ENCODE data around the gene PKD2L1.
A peak's percentile ranks its signal among the peaks of the same experiment; 100 is the strongest.
"Not testable (repeated sequence)": the region's sequence is repeated elsewhere in the genome, so short reads cannot be mapped to it uniquely, and the experiment has no call there.

PKD2L1 gene

GRCh38 chr10:100333661-100334440 lies 3.8 kb upstream of the PKD2L1 start:
- no peak for DNase-seq

- DNase-seq, result no peak
Measured at GRCh38 chr10:100333106-100333505, 3.1 kb upstream of the PKD2L1 start.

- no peak for DNase-seq
Measured at GRCh38 chr10:100328198-100328597, 1.8 kb downstream of the PKD2L1 start.

- DNase-seq, result no peak
Measured at GRCh38 chr10:100327718-100328009, 2.4 kb downstream of the PKD2L1 start.

GRCh38 chr10:100327007-100327717 lies 2.9 kb downstream of the PKD2L1 start:
- DNase-seq, result peak; percentile 15

GRCh38 chr10:100325158-100325557 lies 4.9 kb downstream of the PKD2L1 start:
- DNase-seq, result no peak

GRCh38 chr10:100319707-100320402 lies 10.2 kb downstream of the PKD2L1 start:
- DNase-seq, result no peak

- no peak for DNase-seq
Measured at GRCh38 chr10:100318207-100318606, 11.8 kb downstream of the PKD2L1 start.

- no peak for DNase-seq
Measured at GRCh38 chr10:100315615-100316014, 14.4 kb downstream of the PKD2L1 start.

GRCh38 chr10:100311298-100311697 lies 18.7 kb downstream of the PKD2L1 start:
- DNase-seq, result no peak

- DNase-seq, result no peak
Measured at GRCh38 chr10:100307684-100308083, 22.3 kb downstream of the PKD2L1 start.

GRCh38 chr10:100306861-100307260 lies 23.2 kb downstream of the PKD2L1 start:
- no peak for DNase-seq

GRCh38 chr10:100304414-100304813 lies 25.6 kb downstream of the PKD2L1 start:
- no peak for DNase-seq

GRCh38 chr10:100303724-100304319 lies 26.2 kb downstream of the PKD2L1 start:
- no peak for DNase-seq

- DNase-seq, result not testable (repeated sequence)
Measured at GRCh38 chr10:100301123-100301522, 28.9 kb downstream of the PKD2L1 start.

GRCh38 chr10:100297242-100297641 lies 32.8 kb downstream of the PKD2L1 start:
- no peak for DNase-seq

- DNase-seq, result no peak
Measured at GRCh38 chr10:100293066-100293465, 37.0 kb downstream of the PKD2L1 start.

- DNase-seq, result not testable (repeated sequence)
Measured at GRCh38 chr10:100292300-100292699, 37.7 kb downstream of the PKD2L1 start.

GRCh38 chr10:100291356-100291755 lies 38.7 kb downstream of the PKD2L1 start:
- DNase-seq, result no peak

- DNase-seq, result no peak
Measured at GRCh38 chr10:100289641-100290040, 40.4 kb downstream of the PKD2L1 start.

GRCh38 chr10:100288196-100288595 lies 41.8 kb downstream of the PKD2L1 start:
- no peak for DNase-seq

- no peak for DNase-seq
Measured at GRCh38 chr10:100287756-100288155, 42.3 kb downstream of the PKD2L1 start.
